Hepatocyte (in vitro differentiated cells): ENCODE results near the gene TRIM63.

ENCODE experiments used
- CTCF ChIP-seq: fragments of 200-600 bp; sonication (generic); IDR thresholded peaks from 2 replicates; pipeline ENCODE4 v1.5.1; 2016; ENCODE audit warnings: antibody characterized with exemption, mild to moderate bottlenecking; ENCODE audit not compliant: poor library complexity
- EZH2 ChIP-seq: fragments of 200-600 bp; sonication (generic); IDR thresholded peaks from 2 replicates; pipeline ENCODE4 v1.6.1; 2016; ENCODE audit warnings: antibody characterized with exemption, mild to moderate bottlenecking, borderline replicate concordance
- EZH2phosphoT487 ChIP-seq: fragments of 200-600 bp; sonication (generic); IDR thresholded peaks from one replicate; pipeline ENCODE4 v1.6.1; 2018; ENCODE audit warnings: antibody characterized with exemption, mild to moderate bottlenecking, low read depth, moderate library complexity; ENCODE audit not compliant: unreplicated experiment, severe bottlenecking

- TF ChIP-seq CTCF (no peak), EZH2 (no peak), EZH2phosphoT487 (no peak)
These were observed 10.1 kb upstream of the TRIM63 start for GRCh38 chr1:26077524-26077923.
